Heart right ventricle (tissue), 16 donors: ENCODE results near the gene PLEKHA8. TPM values are rescaled to one million over a fixed set of nuclear protein-coding genes. Genes with fewer than 3 reads are reported as not detected.

Source experiments
- ATAC-seq, 8 donors: fragments of 200-7000 bp; cut with Tn5 transposase; one replicate each; pipeline ENCODE4 v1.9.1; 2020; ENCODE audit warnings: mild to moderate bottlenecking in 8 of 8, moderate library complexity in 8 of 8, moderate number of reproducible peaks in 1 of 8
- DNase-seq, 2 donors: peaks; one replicate each; pipeline ENCODE4 v3.0.0-alpha.2; 2020
- H3K27ac ChIP-seq, 10 donors: fragments of 200-600 bp; sonication (generic) in 2 of 10; one replicate each; pipeline versions ENCODE4 v1.5.0 to v1.8.0; 2020 to 2022; ENCODE audit warnings: mild to moderate bottlenecking in 3 of 10
- H3K27me3 ChIP-seq, 7 donors: fragments of 200-600 bp; one replicate each; pipeline ENCODE4 v1.8.0; 2021 to 2022; ENCODE audit warnings: mild to moderate bottlenecking in 2 of 7
- H3K36me3 ChIP-seq, 9 donors: fragments of 200-600 bp; sonication (generic) in 1 of 9; one replicate each; pipeline versions ENCODE4 v1.5.0 to v1.8.0; 2020 to 2022; ENCODE audit warnings: mild to moderate bottlenecking in 2 of 9
- H3K4me1 ChIP-seq, 9 donors: fragments of 200-600 bp; sonication (generic) in 1 of 9; one replicate each; pipeline versions ENCODE4 v1.5.0 to v1.8.0; 2020 to 2022; ENCODE audit warnings: mild to moderate bottlenecking in 4 of 9
- H3K4me3 ChIP-seq, 10 donors: fragments of 200-600 bp; sonication (generic) in 2 of 10; one replicate each; pipeline versions ENCODE4 v1.5.0 to v1.8.0; 2020 to 2022; ENCODE audit warnings: mild to moderate bottlenecking in 7 of 10, moderate library complexity in 2 of 10
- H3K9me3 ChIP-seq, 11 donors: fragments of 200-600 bp in 10 of 11; sonication (generic) in 2 of 11; one replicate each; pipeline versions ENCODE4 v1.5.0 to v1.8.0; 2013 to 2022; ENCODE audit warnings: mild to moderate bottlenecking in 2 of 11, control low read depth in 1 of 11, moderate library complexity in 1 of 11
- CTCF ChIP-seq, 9 donors: fragments of 200-600 bp; sonication (generic) in 2 of 9; IDR thresholded peaks; one replicate each; pipeline versions ENCODE4 v1.5.0 to v1.8.0; 2021 to 2022; ENCODE audit warnings: antibody characterized with exemption in 9 of 9, mild to moderate bottlenecking in 5 of 9, moderate library complexity in 1 of 9
- WGBS, 2 donors: extraction: QIAGEN DNeasy Blood & Tissue Kit; methylation state at CpG; one replicate each; pipeline ENCODE4 v1.1.7; 2013; ENCODE audit warnings: inconsistent platforms in 1 of 2; 5-methylcytosine and 5-hydroxymethylcytosine counted together
- intact Hi-C, 10 donors: fragments of 100-400 bp; cut with DNase I; formaldehyde crosslinking; loops; one replicate each; pipeline versions ENCODE4 v1.11.1 to v1.14.2; 2022
- polyA plus RNA-seq, 2 donors: library from polyadenylated mRNA; stranded (reverse); fragments of 200-250 nt; gene quantifications; one replicate each; pipeline ENCODE4 v1.2.3, GENCODE V29; 2013
- total RNA-seq, 10 donors: library from RNA; stranded (reverse); fragmentation: NEBNext Ultra II Directional in 3 of 10; extraction: Animal tissue kit (Norgen Biotek cat#: 25700) in 3 of 10; gene quantifications; one replicate each; pipeline versions ENCODE4 v1.2.1 to v1.2.4, GENCODE V29; 2021 to 2023
- donor health status: Arrhythmogenic right ventricular cardiomyopathy.
- donor health status: ischemic (EF 13 %, LVEDD 7.1; RV severe dilation, severe dysfunction).
- donor health status: healthy with polysubstance abuse.
- donor health status: DM: no; HTN: yes; CAD: no.
- donor health status: DM: no; HTN: no; CAD: no.
- donor health status: ischemic (EF 25% LVEDD 6.9; RV normal size, moderate dysfunction).
- donor health status: ischemic (EF 25% LVEDD 5.7; RV mildly dilated, moderate dysfunction).
- donor health status: healthy.
- donor health status: DM: yes; HTN: yes; CAD: no.
- donor health status: Ischemic cardiomyopathy.
- donor health status: ischemic (EF 35%, LVEDD 5.7; RV mildly dilated, moderate dysfunction).
- donor health status: nonischemic (EF 11% LVEDD 7.7; RV severe dilation, severe dysfunction).
- donor health status: DM: yes; HTN: yes; CAD: no.
- donor health status: PGD.
- donor health status: ischemic (EF 29% LVEDD 5.4; RV normal size, mild dysfunction).
- donor health status: nonischemic (EF 23%, LVEDD 6.1; RV moderate dilation, normal function).

Gene PLEKHA8
- total and polyA plus RNA-seq, 12 donors: 1.8 to 6.0 (median 4.0) TPM

GRCh38 chr7:30068117-30068516 is 39.9 kb downstream of the PLEKHA8 start:
- Histone ChIP-seq H3K4me1 (peaks cover 0 to 32% (median 8%) of the 10 kb centered on the region in 9 donors), H3K27ac (peak overlapping the region in 1 of 10 donors; percentile 34), H3K4me3 (no peak overlapping the region), H3K27me3 (no peaks in the 10 kb centered on the region), H3K36me3 (peaks cover 0 to 50% (median 7%) of the 10 kb centered on the region in 9 donors), H3K9me3 (no peaks in the 10 kb centered on the region)
- no peak for DNase-seq
- peak in 7 of 8 donors; percentile 61 to 86 (median 67) for ATAC-seq
- no peak for TF ChIP-seq CTCF (IDR thresholded peaks at IDR 0.05)
- intact Hi-C loops: loop anchor here in 7 of 10 donors (5.0 to 10.0 kb wide), 4 partner anchors 123 to 323 kb away; no protein-coding TSS in a partner anchor

GRCh38 chr7:30069096-30069867 is 41.1 kb downstream of the PLEKHA8 start:
- DNase-seq (no peak), ATAC-seq (no peak)
- Histone ChIP-seq H3K4me3 (no peak overlapping the region), H3K9me3 (no peaks in the 10 kb centered on the region), H3K36me3 (peaks cover 0 to 38% (median 4%) of the 10 kb centered on the region in 9 donors), H3K4me1 (peaks cover 0 to 32% (median 8%) of the 10 kb centered on the region in 9 donors), H3K27ac (no peak overlapping the region), H3K27me3 (no peaks in the 10 kb centered on the region)
- no peak for TF ChIP-seq CTCF (IDR thresholded peaks at IDR 0.05)
- intact Hi-C loops: loop anchor here in 7 of 10 donors (5.0 to 10.0 kb wide), 4 partner anchors 124 to 324 kb away; no protein-coding TSS in a partner anchor
- 84 to 88% methylated on average over 5 of the region's 5 CpGs for whole genome bisulfite sequencing, 2 donors

GRCh38 chr7:30070052-30070451 is 41.8 kb downstream of the PLEKHA8 start:
- Histone ChIP-seq H3K9me3 (no peaks in the 10 kb centered on the region), H3K27me3 (no peaks in the 10 kb centered on the region), H3K27ac (no peak overlapping the region), H3K36me3 (peaks cover 0 to 34% (median 4%) of the 10 kb centered on the region in 9 donors), H3K4me1 (peaks cover 0 to 32% (median 8%) of the 10 kb centered on the region in 9 donors), H3K4me3 (no peak overlapping the region)
- DNase-seq (no peak), ATAC-seq (no peak)
- intact Hi-C loops: loop anchor here in 2 of 10 donors (10.0 kb wide), 1 partner anchor 435 kb away; no protein-coding TSS in a partner anchor
- TF ChIP-seq CTCF (IDR thresholded peaks at IDR 0.05): no peak
- WGBS, 2 donors: 0 to 75% methylated on average over 1 of the region's 1 CpG

- H3K4me1 ChIP-seq: peaks cover 0 to 29% (median 7%) of the 10 kb centered on the region in 9 donors
- peaks cover 0 to 28% (median 0%) of the 10 kb centered on the region in 9 donors for H3K36me3 ChIP-seq
- no peaks in the 10 kb centered on the region for H3K27me3 ChIP-seq
- ATAC-seq (no peak), DNase-seq (no peak)
- intact Hi-C loops: loop anchor here in 2 of 10 donors (10.0 kb wide), 1 partner anchor 438 kb away; no protein-coding TSS in a partner anchor
- TF ChIP-seq CTCF (IDR thresholded peaks at IDR 0.05): no peak
- no peak overlapping the region for H3K4me3 ChIP-seq
- no peaks in the 10 kb centered on the region for H3K9me3 ChIP-seq
- WGBS, 2 donors: 97 to 98% methylated on average over 1 of the region's 1 CpG
- H3K27ac ChIP-seq: no peak overlapping the region
Observed at GRCh38 chr7:30072735-30073134, 44.5 kb downstream of the PLEKHA8 start.
